BLaER1 treated with 17β-estradiol and CSF1 and Interleukin-3, amounts not matched to agents 10 nM and 100 nM (cell line): ENCODE data around the gene SYNPO2.

Experiments
- H3K27ac ChIP-seq, 11 experiments: shearing (Covaris generic); formaldehyde crosslinking; 2 replicates each; pipeline ENCODE4 v1.8.1; 2022
- H3K27me3 ChIP-seq, 11 experiments: shearing (Covaris generic); formaldehyde crosslinking; 2 replicates each; pipeline ENCODE4 v1.8.1; 2022
- H3K36me3 ChIP-seq, 11 experiments: shearing (Covaris generic); formaldehyde crosslinking; 2 replicates each; pipeline ENCODE4 v1.8.1; 2022
- H3K4me1 ChIP-seq, 10 experiments: shearing (Covaris generic); formaldehyde crosslinking; 2 replicates each; pipeline ENCODE4 v1.8.1; 2022
- H3K4me2 ChIP-seq, 11 experiments: shearing (Covaris generic); formaldehyde crosslinking; 2 replicates each; pipeline ENCODE4 v1.8.1; 2022
- H3K4me3 ChIP-seq, 10 experiments: shearing (Covaris generic); formaldehyde crosslinking; 2 replicates each; pipeline ENCODE4 v1.8.1; 2022
- H3K9ac ChIP-seq, 11 experiments: shearing (Covaris generic); formaldehyde crosslinking; 2 replicates each; pipeline ENCODE4 v1.8.1; 2022
- H3K9me3 ChIP-seq, 11 experiments: shearing (Covaris generic); formaldehyde crosslinking; replicated peaks in 1 of 11; 2 replicates each; pipeline ENCODE4 v1.8.1; 2022
- H4K20me1 ChIP-seq, 11 experiments: shearing (Covaris generic); formaldehyde crosslinking; 2 replicates each; pipeline ENCODE4 v1.8.1; 2022
- Cebpa-rat ChIP-seq, 11 experiments: shearing (Covaris generic); IDR thresholded peaks; 2 replicates each; pipeline ENCODE4 v1.8.1; 2022

Gene SYNPO2

DNA sequence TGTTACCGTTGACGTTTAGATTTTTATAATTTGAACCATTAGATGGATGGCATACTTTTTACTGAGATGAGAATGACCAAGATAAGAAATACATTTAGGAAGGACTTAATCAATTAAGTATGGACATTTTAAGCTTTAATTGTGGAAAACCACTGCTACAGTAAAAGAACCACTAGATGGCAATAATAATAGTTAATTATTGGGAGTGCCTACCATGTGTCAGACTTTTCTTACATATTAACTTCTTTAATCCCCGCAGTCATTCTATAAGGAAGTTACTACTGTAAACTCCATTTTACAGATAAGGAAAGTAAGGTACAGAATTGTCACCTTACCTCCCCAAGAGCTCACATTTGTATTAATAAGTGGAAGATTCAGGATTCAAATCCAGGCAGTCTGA is 198.5 kb downstream of the SYNPO2 start:
- H3K36me3 ChIP-seq: no peaks in the 10 kb centered on the region
- no peaks in the 10 kb centered on the region; a peak in 1 of 22 replicates for H3K9me3 ChIP-seq
- no peak overlapping the region for H3K27ac ChIP-seq
- H3K27me3 ChIP-seq: no peaks in the 10 kb centered on the region
- H4K20me1 ChIP-seq: no peaks in the 10 kb centered on the region
- no peak overlapping the region for H3K9ac ChIP-seq
- H3K4me2 ChIP-seq: 0 out of 22 replicates have a peak overlapping the region, but pooled peaks of 1 of the 11 experiments have one; percentile 2
- no peak for TF ChIP-seq Cebpa-rat (IDR thresholded peaks at IDR 0.05)
- H3K4me3 ChIP-seq: no peak overlapping the region
- H3K4me1 ChIP-seq: peaks cover 0 to 10% (median 0%) of the 10 kb centered on the region in 10 experiments; a peak in 3 of 20 replicates

DNA sequence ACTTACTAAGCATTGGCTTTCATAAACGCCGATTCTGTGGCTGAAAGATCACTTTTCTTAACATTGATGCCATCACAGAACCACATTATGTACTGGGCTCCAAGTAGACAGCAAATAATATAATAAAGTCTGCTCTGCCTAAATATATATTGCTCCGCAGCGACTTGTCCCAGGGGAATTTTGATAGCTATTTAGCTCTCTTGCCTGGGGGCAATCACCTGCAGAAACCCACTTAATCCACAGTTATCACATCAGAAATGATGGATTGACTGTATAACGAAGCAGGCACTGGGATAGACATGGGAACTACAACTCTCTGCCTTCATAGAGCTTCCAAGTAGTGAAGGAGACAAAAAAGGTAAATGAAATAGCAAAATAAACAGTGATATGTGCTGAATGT is 199.0 kb downstream of the SYNPO2 start:
- H4K20me1 ChIP-seq: no peaks in the 10 kb centered on the region
- H3K27me3 ChIP-seq: no peaks in the 10 kb centered on the region
- no peak overlapping the region for H3K27ac ChIP-seq
- no peak overlapping the region for H3K4me3 ChIP-seq
- TF ChIP-seq Cebpa-rat (IDR thresholded peaks at IDR 0.05): no peak
- peaks cover 0 to 10% (median under 1%) of the 10 kb centered on the region in 10 experiments; a peak in 6 of 20 replicates for H3K4me1 ChIP-seq
- peak overlapping the region in 1 of 11 experiments; percentile 2; a peak in 1 of 22 replicates for H3K4me2 ChIP-seq
- H3K9ac ChIP-seq: no peak overlapping the region
- no peaks in the 10 kb centered on the region for H3K36me3 ChIP-seq
- H3K9me3 ChIP-seq: no peaks in the 10 kb centered on the region; a peak in 1 of 22 replicates

DNA sequence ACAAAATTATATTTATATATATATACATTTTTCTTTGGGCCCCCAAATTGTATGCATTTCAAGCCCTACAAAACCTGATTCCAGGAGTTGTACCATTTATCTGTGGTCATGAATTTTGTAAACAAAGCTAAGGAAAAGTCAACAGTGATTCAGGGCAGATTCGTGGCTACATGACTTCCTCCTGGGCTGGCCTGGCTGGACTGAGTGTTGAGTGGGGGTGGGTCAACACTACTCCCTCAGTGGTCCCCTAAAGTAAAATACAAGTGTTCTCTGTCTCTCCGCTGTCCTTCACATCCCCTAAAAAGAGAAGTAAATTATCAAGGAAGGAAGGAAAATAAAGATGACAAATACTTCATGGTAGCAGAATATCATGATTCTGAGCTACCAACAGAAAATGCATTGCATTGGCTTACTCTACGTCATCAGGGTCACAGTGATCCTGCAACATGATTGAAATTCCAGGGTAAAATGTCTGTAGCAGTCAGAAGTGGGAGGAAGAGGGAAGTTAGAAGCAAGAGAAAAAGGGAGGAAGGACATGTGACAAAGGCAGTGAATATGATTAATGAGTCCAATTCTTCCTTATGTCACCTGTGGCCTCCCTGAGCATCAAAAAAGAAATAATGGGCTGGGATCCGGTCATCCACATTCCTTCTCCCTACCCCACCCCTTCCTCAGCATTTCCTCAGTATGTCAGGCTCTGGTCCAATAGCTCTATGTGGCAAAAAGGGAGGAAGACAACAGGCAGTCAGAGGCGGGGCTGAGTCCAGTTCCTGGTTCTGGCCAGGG is 204.6 kb downstream of the SYNPO2 start:
- H3K27ac ChIP-seq: 0 out of 22 replicates have a peak overlapping the region, but pooled peaks of 2 of the 11 experiments have one; percentile 10 to 25
- H3K27me3 ChIP-seq: no peaks in the 10 kb centered on the region
- H3K4me3 ChIP-seq: no peak overlapping the region
- H3K4me1 ChIP-seq: peaks cover 0 to 14% (median 0%) of the 10 kb centered on the region in 10 experiments; a peak in 8 of 20 replicates
- H3K9ac ChIP-seq: no peak overlapping the region
- H3K4me2 ChIP-seq: peak overlapping the region in 4 of 11 experiments; percentile 9 to 69 (median 49); a peak in 5 of 22 replicates
- H4K20me1 ChIP-seq: no peaks in the 10 kb centered on the region
- no peaks in the 10 kb centered on the region; a peak in 1 of 22 replicates for H3K9me3 ChIP-seq
- no peaks in the 10 kb centered on the region for H3K36me3 ChIP-seq
- no peak for TF ChIP-seq Cebpa-rat (IDR thresholded peaks at IDR 0.05)

DNA sequence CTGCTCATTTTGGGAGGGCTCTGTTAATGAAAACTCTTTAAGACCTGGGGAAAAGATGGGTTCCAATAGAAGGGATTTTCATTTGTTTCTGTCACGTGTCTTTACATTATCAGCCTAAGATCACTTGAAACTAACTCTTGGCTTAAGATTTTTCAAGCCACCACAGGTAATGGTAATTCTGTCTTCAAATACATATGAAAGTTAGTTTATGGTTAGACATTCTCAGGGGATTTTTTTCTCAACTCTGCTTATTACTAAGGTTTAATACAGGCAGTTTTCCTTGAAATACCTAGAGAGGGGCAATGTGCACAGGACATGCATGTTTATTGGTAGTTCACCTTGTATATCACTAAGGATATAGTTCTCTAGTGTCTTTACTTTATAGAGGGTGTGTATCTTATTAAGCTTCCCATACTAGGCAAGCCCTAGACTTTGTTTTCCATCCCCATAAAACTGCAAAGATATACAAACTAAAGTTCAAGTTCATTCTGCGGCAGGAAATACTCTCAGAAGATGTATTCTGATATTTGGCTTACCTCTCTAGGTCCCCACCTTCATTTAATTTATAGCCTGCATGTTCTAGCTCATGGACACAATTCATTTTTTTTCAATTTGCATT is 208.7 kb downstream of the SYNPO2 start:
- no peak for TF ChIP-seq Cebpa-rat (IDR thresholded peaks at IDR 0.05)
- H3K4me1 ChIP-seq: peaks cover 0 to 46% (median 4%) of the 10 kb centered on the region in 10 experiments; a peak in 10 of 20 replicates
- no peak overlapping the region for H3K4me3 ChIP-seq
- H3K9me3 ChIP-seq: peaks cover 0 to 7% (median 0%) of the 10 kb centered on the region in 11 experiments; a peak in 4 of 22 replicates
- no peak overlapping the region for H3K9ac ChIP-seq
- no peak overlapping the region for H3K4me2 ChIP-seq
- no peaks in the 10 kb centered on the region for H3K36me3 ChIP-seq
- H4K20me1 ChIP-seq: no peaks in the 10 kb centered on the region
- no peaks in the 10 kb centered on the region for H3K27me3 ChIP-seq
- no peak overlapping the region for H3K27ac ChIP-seq

DNA sequence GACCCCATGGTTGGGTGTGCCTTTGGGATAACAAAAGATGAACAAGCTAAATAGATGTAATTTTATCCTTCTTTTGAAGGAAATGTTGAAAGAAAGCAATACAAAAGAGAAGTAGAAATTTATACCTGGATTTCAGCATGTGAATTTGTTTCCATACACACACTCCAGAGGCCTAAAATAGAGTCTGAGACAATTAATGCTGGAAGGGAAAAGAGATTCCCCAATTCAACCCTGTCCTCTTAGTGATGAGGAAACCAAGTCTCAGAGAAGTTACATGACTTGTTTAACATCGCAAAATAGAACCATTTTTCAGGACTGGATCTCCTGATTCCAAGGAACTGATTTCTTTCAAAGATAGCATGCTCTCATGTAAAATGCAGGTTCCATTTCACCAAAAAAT is 209.7 kb downstream of the SYNPO2 start:
- Histone ChIP-seq H3K27ac (no peak overlapping the region), H3K4me1 (peaks cover 0 to 49% (median 13%) of the 10 kb centered on the region in 10 experiments; a peak in 13 of 20 replicates), H3K4me3 (no peak overlapping the region), H3K27me3 (no peaks in the 10 kb centered on the region), H3K36me3 (no peaks in the 10 kb centered on the region), H3K9me3 (peaks cover 0 to 7% (median 0%) of the 10 kb centered on the region in 11 experiments; a peak in 4 of 22 replicates), H3K4me2 (no peak overlapping the region), H4K20me1 (no peaks in the 10 kb centered on the region), H3K9ac (no peak overlapping the region)
- TF ChIP-seq Cebpa-rat (IDR thresholded peaks at IDR 0.05): no peak

DNA sequence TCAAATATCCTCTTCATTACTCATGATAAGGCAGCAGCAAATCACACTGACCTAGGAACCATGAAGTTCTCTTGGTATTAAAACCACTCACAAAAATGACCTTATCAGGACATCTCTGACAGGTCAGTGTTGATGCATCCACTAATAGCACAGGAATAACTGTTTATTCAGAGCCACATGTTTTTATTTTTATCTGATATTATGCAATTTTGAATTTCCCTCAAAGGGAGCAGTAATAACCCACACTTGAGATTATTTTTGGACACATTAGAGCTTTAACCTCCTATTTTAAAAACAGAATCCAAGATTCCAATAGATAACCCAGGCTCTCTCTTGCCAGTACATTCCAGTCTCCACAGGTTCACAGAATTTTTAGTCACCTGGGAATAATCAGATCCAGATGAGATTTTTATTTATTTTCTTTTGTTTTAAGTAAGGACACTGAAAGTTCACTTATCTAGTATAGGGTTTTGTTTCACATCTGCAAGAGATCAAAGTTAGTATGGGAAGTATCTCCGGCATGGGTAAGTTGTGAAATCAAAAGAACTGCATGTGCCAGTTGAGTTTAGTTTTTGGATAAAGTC is 210.7 kb downstream of the SYNPO2 start:
- Histone ChIP-seq H3K4me1 (peaks cover 0 to 53% (median 17%) of the 10 kb centered on the region in 10 experiments; a peak in 13 of 20 replicates), H4K20me1 (no peaks in the 10 kb centered on the region), H3K36me3 (no peaks in the 10 kb centered on the region), H3K27ac (0 out of 22 replicates have a peak overlapping the region, but pooled peaks of 1 of the 11 experiments have one; percentile 10), H3K4me2 (peak overlapping the region in 4 of 11 experiments; percentile 23 to 49 (median 39); a peak in 8 of 22 replicates), H3K27me3 (no peaks in the 10 kb centered on the region), H3K4me3 (no peak overlapping the region), H3K9me3 (peaks cover 0 to 7% (median 0%) of the 10 kb centered on the region in 11 experiments; a peak in 4 of 22 replicates), H3K9ac (no peak overlapping the region)
- TF ChIP-seq Cebpa-rat (IDR thresholded peaks at IDR 0.05): no peak

DNA sequence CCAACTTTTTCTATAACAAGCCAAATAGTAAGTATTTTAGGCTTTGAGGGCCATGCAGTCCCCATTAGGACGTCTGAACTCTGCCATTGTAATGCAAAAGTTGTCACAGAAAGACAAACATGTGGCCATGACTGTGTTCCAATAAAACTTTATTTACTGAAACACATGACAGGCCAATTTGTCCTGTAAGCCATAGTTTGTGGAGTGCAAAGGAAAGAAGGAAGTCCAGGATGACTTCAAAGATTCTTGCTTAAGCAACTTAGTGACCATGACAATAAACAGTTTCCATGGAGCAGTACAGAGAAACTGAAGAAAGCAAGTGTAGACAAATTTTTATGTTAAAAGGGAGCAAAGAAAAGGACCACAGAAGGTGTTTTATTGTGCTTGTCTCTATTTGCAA is 212.0 kb downstream of the SYNPO2 start:
- Histone ChIP-seq H3K27ac (peak overlapping the region in 4 of 11 experiments; percentile 43 to 80 (median 75); a peak in 8 of 22 replicates), H3K4me1 (peaks cover 0 to 67% (median 24%) of the 10 kb centered on the region in 10 experiments; a peak in 14 of 20 replicates), H3K9me3 (peaks cover 0 to 7% (median 0%) of the 10 kb centered on the region in 11 experiments; a peak in 4 of 22 replicates), H3K9ac (peak overlapping the region in 1 of 11 experiments; percentile 16; a peak in 1 of 22 replicates), H3K4me3 (no peak overlapping the region), H4K20me1 (no peaks in the 10 kb centered on the region), H3K27me3 (no peaks in the 10 kb centered on the region), H3K4me2 (peak overlapping the region in 4 of 11 experiments; percentile 1 to 67 (median 38); a peak in 7 of 22 replicates), H3K36me3 (no peaks in the 10 kb centered on the region)
- 0 out of 22 replicates have a peak, but pooled peaks of 1 of the 11 experiments have one; percentile 28 for TF ChIP-seq Cebpa-rat (IDR thresholded peaks at IDR 0.05)

DNA sequence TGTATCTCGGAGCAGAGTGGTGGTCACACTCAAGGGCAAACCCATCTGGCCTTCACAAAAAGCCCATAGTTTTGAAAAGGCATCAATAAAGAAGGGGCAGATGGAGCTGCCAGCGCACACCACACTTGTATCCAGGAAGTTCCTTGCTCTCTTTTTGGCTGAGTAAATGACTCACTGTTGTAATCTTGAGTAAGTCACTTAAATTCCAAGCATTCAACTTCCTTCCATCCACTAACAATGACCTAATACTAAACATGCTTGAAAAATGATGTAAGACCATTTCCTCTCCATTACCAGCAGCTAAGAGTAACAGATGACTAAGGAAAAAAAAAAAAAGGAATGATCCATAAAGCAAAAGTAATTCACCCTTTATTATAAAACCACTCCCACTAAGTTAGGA is 214.6 kb downstream of the SYNPO2 start:
- H3K27ac ChIP-seq: peak overlapping the region in 9 of 11 experiments; percentile 9 to 80 (median 68); a peak in 14 of 22 replicates
- H3K9me3 ChIP-seq: peaks cover 0 to 7% (median 0%) of the 10 kb centered on the region in 11 experiments; a peak in 4 of 22 replicates
- TF ChIP-seq Cebpa-rat (IDR thresholded peaks at IDR 0.05): peak in 1 of 11 experiments; percentile 26; a peak in 1 of 22 replicates
- peak overlapping the region in 8 of 11 experiments; percentile 9 to 73 (median 54); a peak in 15 of 22 replicates for H3K4me2 ChIP-seq
- peaks cover 0 to 80% (median 35%) of the 10 kb centered on the region in 10 experiments; a peak in 14 of 20 replicates for H3K4me1 ChIP-seq
- no peaks in the 10 kb centered on the region for H4K20me1 ChIP-seq
- no peak overlapping the region for H3K4me3 ChIP-seq
- H3K36me3 ChIP-seq: no peaks in the 10 kb centered on the region
- peak overlapping the region in 5 of 11 experiments; percentile 17 to 59 (median 31); a peak in 5 of 22 replicates for H3K9ac ChIP-seq
- H3K27me3 ChIP-seq: no peaks in the 10 kb centered on the region
